ENCODE measurements around the gene GRM7. TPM values are rescaled to one million over a fixed set of nuclear protein-coding genes. Genes with fewer than 3 reads are reported as not detected.

Gene GRM7
- total RNA-seq, 1 experiment from 2014 or later = not detected

DNA sequence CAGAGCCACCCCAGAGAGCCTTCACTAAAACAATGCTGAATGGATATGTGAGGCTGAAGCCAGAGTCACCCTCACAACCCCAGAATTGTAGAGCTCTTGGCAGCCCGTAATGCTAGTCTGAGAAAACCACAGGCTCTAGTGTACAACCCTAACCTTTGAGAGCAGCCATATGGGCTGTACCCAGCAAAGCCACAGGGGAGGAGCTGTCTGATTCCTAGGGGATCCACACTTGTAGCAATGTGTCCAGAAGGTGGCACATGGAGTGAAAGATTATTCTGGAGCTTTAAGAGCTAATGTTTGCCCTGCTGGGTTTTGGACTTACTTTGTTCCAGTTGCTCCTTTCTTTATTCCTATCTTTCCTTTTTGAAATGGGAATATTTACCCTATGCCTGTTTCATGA is 626.8 kb downstream of the GRM7 start:
- ChIA-PET POLR2A (ENCODE audit: unreplicated experiment) (no interaction called here), CTCF (no interaction called here)
- BruUV-seq (replicated peaks) = no TSS peak
- H4K20me1 ChIP-seq (ENCODE audit: low read length) = no peaks in the 10 kb centered on the region
- H3K79me2 ChIP-seq (ENCODE audit: low read length) = no peaks in the 10 kb centered on the region
- H3K27ac ChIP-seq (ENCODE audit: low read length) = no peak overlapping the region
- H3K9me2 ChIP-seq (replicated peaks; ENCODE audit: low read length) = no peaks in the 10 kb centered on the region
- ATAC-seq = no peak
- no peak overlapping the region for H3K4me3 ChIP-seq (ENCODE audit: low read length)
- intact Hi-C loops (cut with micrococcal nuclease) = no loop called here
- no peak overlapping the region for H3K4me2 ChIP-seq (ENCODE audit: low read length)
- TF ChIP-seq, protein P1, sequence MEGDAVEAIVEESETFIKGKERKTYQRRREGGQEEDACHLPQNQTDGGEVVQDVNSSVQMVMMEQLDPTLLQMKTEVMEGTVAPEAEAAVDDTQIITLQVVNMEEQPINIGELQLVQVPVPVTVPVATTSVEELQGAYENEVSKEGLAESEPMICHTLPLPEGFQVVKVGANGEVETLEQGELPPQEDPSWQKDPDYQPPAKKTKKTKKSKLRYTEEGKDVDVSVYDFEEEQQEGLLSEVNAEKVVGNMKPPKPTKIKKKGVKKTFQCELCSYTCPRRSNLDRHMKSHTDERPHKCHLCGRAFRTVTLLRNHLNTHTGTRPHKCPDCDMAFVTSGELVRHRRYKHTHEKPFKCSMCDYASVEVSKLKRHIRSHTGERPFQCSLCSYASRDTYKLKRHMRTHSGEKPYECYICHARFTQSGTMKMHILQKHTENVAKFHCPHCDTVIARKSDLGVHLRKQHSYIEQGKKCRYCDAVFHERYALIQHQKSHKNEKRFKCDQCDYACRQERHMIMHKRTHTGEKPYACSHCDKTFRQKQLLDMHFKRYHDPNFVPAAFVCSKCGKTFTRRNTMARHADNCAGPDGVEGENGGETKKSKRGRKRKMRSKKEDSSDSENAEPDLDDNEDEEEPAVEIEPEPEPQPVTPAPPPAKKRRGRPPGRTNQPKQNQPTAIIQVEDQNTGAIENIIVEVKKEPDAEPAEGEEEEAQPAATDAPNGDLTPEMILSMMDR (conservative IDR thresholded peaks at IDR 0.05; ENCODE audit: low read depth, low read length) = no peak
- TF ChIP-seq EZH2phosphoT487 (IDR thresholded peaks at IDR 0.05; ENCODE audit: borderline replicate concordance, low read length) (no peak), EZH2 (IDR thresholded peaks at IDR 0.05; ENCODE audit: low read length, unreplicated experiment) (no peak)
- H3K27me3 ChIP-seq (ENCODE audit: low read length) = no peaks in the 10 kb centered on the region
- H3K4me1 ChIP-seq (ENCODE audit: insufficient read depth, low read length) = no peaks in the 10 kb centered on the region
- no peak overlapping the region for H2AFZ ChIP-seq (ENCODE audit: low read length)
- H3K36me3 ChIP-seq (ENCODE audit: low read depth, low read length) = no peaks in the 10 kb centered on the region
- H3K9me3 ChIP-seq (ENCODE audit: low read length) = peaks cover 21% of the 10 kb centered on the region; the same call in 1 of the 2 replicates
- H3F3A ChIP-seq (ENCODE audit: low read length, unreplicated experiment) = no peaks in the 10 kb centered on the region
- no peak overlapping the region for H3K9ac ChIP-seq (ENCODE audit: low read length)
- DNase-seq = no peak

DNA sequence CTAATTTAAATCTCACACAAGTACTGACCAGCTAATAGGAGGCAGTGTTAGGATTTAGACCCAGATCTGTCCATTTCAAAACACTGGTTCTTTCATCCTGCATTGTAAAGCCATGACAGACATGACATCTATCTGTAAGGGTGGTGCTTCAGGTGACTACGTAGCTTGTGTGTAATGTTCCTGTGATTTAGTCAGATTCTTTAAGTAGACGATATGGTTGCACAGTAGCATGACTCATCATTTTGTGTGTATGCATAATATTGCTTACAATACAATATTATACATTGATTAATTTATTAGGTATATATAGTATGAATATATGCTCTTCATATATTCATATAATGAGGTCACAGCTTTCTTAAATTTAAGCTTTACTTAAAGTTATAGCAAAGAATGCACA is 628.5 kb downstream of the GRM7 start:
- Histone ChIP-seq H3K4me2 (ENCODE audit: low read length) (no peak overlapping the region), H3F3A (ENCODE audit: low read length, unreplicated experiment) (no peaks in the 10 kb centered on the region), H3K79me2 (ENCODE audit: low read length) (no peaks in the 10 kb centered on the region), H3K9me2 (replicated peaks; ENCODE audit: low read length) (no peaks in the 10 kb centered on the region), H3K9ac (ENCODE audit: low read length) (no peak overlapping the region), H3K36me3 (ENCODE audit: low read depth, low read length) (no peaks in the 10 kb centered on the region), H2AFZ (ENCODE audit: low read length) (no peak overlapping the region), H3K27me3 (ENCODE audit: low read length) (no peaks in the 10 kb centered on the region), H3K9me3 (ENCODE audit: low read length) (peaks cover 35% of the 10 kb centered on the region), H3K4me1 (ENCODE audit: insufficient read depth, low read length) (no peaks in the 10 kb centered on the region), H3K27ac (ENCODE audit: low read length) (no peak overlapping the region), H4K20me1 (ENCODE audit: low read length) (no peaks in the 10 kb centered on the region), H3K4me3 (ENCODE audit: low read length) (no peak overlapping the region)
- ChIA-PET POLR2A (ENCODE audit: unreplicated experiment) (no interaction called here), CTCF (no interaction called here)
- intact Hi-C loops (cut with micrococcal nuclease) = no loop called here
- ATAC-seq (no peak), DNase-seq (no peak)
- TF ChIP-seq EZH2 (IDR thresholded peaks at IDR 0.05; ENCODE audit: low read length, unreplicated experiment) = no peak
- no peak for TF ChIP-seq EZH2phosphoT487 (IDR thresholded peaks at IDR 0.05; ENCODE audit: borderline replicate concordance, low read length)
- TF ChIP-seq, protein P1 (conservative IDR thresholded peaks at IDR 0.05; ENCODE audit: low read depth, low read length) = no peak
- BruUV-seq (replicated peaks) = no TSS peak

DNA sequence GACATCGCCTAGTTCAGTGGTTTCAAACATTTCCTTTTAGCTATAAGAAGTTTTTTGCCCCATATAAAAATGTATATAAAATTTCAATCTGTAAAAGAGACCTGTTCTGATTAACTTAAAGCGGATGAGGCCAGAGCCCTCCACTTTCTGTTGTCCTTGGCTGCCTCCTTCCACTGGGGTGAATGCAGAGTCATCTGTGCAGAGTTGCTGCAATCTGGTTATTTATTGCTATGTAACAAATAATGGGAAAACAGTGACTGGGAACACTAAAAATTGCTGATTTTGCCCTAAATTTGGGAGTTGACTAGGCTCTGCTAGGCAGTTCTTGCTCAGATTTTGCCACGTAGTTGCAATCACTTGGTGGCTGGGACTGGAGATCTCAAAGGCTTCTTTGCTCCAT is 637.8 kb downstream of the GRM7 start:
- Histone ChIP-seq H3K9ac (ENCODE audit: low read length) (no peak overlapping the region), H3K4me3 (ENCODE audit: low read length) (no peak overlapping the region), H3K27ac (ENCODE audit: low read length) (no peak overlapping the region), H3K4me1 (ENCODE audit: insufficient read depth, low read length) (no peaks in the 10 kb centered on the region), H3K9me2 (replicated peaks; ENCODE audit: low read length) (no peaks in the 10 kb centered on the region), H3K9me3 (ENCODE audit: low read length) (peaks cover 28% of the 10 kb centered on the region), H2AFZ (ENCODE audit: low read length) (no peak overlapping the region), H3K4me2 (ENCODE audit: low read length) (no peak overlapping the region), H3K79me2 (ENCODE audit: low read length) (no peaks in the 10 kb centered on the region), H3K36me3 (ENCODE audit: low read depth, low read length) (no peaks in the 10 kb centered on the region), H4K20me1 (ENCODE audit: low read length) (no peaks in the 10 kb centered on the region), H3K27me3 (ENCODE audit: low read length) (no peaks in the 10 kb centered on the region), H3F3A (ENCODE audit: low read length, unreplicated experiment) (no peaks in the 10 kb centered on the region)
- TF ChIP-seq EZH2phosphoT487 (IDR thresholded peaks at IDR 0.05; ENCODE audit: borderline replicate concordance, low read length) = no peak
- no peak for TF ChIP-seq EZH2 (IDR thresholded peaks at IDR 0.05; ENCODE audit: low read length, unreplicated experiment)
- TF ChIP-seq, protein P1 (conservative IDR thresholded peaks at IDR 0.05; ENCODE audit: low read depth, low read length) = no peak
- intact Hi-C loops (cut with micrococcal nuclease) = no loop called here
- DNase-seq (no peak), ATAC-seq (no peak)
- BruUV-seq (replicated peaks) = no TSS peak
- ChIA-PET POLR2A (ENCODE audit: unreplicated experiment) (no interaction called here), CTCF (no interaction called here)

Data from PC-3 (cell line).